ENCODE data around the gene CAPG. TPM values are rescaled to one million over a fixed set of nuclear protein-coding genes. Genes with fewer than 3 reads are reported as not detected.

The CAPG gene
- total RNA-seq, 1 donor from 2014 or later: 3.5 TPM

DNA sequence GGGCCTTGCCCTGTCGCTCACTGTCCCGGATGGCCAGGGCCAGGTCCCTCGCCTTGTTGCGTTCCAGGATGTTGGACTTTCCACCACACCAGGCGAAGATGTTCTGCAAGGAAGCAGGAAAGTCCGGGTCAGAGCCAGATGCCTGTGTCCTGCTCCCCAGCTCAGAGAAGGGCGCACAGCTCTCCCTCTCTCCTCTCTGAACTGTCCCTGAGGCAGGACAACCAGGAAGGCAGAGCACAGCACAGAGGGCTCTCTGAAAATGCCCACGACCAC, 11.0 kb downstream of the CAPG start:
- no peak for DNase-seq
- Histone ChIP-seq H3K9me3 (replicated peaks) (peaks cover 11% of the 10 kb centered on the region), H3K36me3 (no peaks in the 10 kb centered on the region), H3K27ac (replicated peaks) (no peak overlapping the region), H3K4me1 (no peaks in the 10 kb centered on the region), H3K27me3 (ENCODE audit: low read depth) (no peaks in the 10 kb centered on the region), H3K4me3 (no peak overlapping the region)
- TF ChIP-seq, protein P1, sequence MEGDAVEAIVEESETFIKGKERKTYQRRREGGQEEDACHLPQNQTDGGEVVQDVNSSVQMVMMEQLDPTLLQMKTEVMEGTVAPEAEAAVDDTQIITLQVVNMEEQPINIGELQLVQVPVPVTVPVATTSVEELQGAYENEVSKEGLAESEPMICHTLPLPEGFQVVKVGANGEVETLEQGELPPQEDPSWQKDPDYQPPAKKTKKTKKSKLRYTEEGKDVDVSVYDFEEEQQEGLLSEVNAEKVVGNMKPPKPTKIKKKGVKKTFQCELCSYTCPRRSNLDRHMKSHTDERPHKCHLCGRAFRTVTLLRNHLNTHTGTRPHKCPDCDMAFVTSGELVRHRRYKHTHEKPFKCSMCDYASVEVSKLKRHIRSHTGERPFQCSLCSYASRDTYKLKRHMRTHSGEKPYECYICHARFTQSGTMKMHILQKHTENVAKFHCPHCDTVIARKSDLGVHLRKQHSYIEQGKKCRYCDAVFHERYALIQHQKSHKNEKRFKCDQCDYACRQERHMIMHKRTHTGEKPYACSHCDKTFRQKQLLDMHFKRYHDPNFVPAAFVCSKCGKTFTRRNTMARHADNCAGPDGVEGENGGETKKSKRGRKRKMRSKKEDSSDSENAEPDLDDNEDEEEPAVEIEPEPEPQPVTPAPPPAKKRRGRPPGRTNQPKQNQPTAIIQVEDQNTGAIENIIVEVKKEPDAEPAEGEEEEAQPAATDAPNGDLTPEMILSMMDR (IDR thresholded peaks at IDR 0.05; ENCODE audit: borderline replicate concordance): no peak
- intact Hi-C loops (cut with micrococcal nuclease): no loop called here

DNA sequence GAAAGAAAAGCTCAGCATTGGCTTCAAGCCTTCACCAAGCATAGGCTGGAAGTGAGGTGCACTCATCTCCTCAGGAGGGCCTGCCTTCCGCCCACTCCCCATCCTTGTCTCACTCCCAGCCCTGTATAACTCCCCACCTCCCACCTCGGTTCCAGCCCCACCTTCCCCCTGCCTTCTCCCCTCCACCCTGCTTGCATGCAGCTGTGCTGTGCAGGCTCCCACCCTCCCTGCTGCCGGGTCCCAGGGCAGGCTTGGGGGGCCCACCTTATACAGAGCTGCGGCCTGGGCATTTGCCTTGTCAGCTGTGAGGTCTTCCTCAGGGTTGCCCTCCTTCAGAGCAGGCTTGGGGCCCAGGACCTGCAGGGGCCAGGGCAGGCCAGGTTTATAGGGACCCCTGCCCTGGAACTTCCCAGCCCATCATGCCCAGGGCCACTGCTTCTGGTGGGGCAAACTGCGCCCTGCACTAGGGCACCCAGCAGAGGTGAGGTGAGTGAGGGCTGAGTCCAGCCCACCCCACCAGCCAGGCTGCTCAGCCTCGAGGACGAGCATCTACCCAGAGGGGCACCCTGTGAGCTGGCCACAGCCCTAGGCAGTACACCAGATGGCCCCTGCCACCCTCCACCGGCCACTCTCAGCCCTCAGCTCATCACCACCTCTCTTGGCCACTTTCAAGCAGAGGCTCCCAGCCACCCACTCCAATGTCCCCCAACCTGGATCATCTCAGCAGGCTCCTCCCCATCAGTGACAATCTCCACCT, 11.6 kb downstream of the CAPG start:
- TF ChIP-seq, protein P1 (IDR thresholded peaks at IDR 0.05; ENCODE audit: borderline replicate concordance): no peak
- Histone ChIP-seq H3K27ac (replicated peaks) (no peak overlapping the region), H3K4me1 (no peaks in the 10 kb centered on the region), H3K36me3 (no peaks in the 10 kb centered on the region), H3K27me3 (ENCODE audit: low read depth) (no peaks in the 10 kb centered on the region), H3K4me3 (no peak overlapping the region), H3K9me3 (replicated peaks) (peaks cover 6% of the 10 kb centered on the region)
- intact Hi-C loops (cut with micrococcal nuclease): no loop called here
- DNase-seq: no peak

DNA sequence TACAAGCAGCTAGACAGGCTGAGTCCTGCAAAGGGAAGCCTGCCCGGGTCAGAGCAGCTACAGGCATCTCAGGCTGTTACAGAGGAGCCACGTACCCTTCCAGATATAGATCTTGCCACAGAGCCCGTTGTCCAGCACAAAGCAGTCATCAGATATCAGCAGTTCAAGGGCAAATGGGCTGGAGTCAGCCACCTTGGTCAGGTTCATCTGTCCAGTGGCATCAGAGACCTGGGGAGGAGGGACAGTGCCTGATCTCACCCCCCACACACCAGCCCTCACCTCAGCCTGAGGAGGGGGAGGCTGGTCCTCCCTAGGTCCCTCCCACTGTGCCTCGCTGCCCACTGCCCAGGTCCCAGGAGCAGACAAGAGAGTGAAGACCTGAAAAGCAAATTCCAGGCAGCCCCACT, 12.2 kb downstream of the CAPG start:
- H3K36me3 ChIP-seq: no peaks in the 10 kb centered on the region
- TF ChIP-seq, protein P1 (IDR thresholded peaks at IDR 0.05; ENCODE audit: borderline replicate concordance): no peak
- DNase-seq: no peak
- intact Hi-C loops (cut with micrococcal nuclease): no loop called here
- no peaks in the 10 kb centered on the region for H3K9me3 ChIP-seq (replicated peaks)
- no peak overlapping the region for H3K4me3 ChIP-seq
- H3K27ac ChIP-seq (replicated peaks): no peak overlapping the region
- no peaks in the 10 kb centered on the region for H3K27me3 ChIP-seq (ENCODE audit: low read depth)
- no peaks in the 10 kb centered on the region for H3K4me1 ChIP-seq

DNA sequence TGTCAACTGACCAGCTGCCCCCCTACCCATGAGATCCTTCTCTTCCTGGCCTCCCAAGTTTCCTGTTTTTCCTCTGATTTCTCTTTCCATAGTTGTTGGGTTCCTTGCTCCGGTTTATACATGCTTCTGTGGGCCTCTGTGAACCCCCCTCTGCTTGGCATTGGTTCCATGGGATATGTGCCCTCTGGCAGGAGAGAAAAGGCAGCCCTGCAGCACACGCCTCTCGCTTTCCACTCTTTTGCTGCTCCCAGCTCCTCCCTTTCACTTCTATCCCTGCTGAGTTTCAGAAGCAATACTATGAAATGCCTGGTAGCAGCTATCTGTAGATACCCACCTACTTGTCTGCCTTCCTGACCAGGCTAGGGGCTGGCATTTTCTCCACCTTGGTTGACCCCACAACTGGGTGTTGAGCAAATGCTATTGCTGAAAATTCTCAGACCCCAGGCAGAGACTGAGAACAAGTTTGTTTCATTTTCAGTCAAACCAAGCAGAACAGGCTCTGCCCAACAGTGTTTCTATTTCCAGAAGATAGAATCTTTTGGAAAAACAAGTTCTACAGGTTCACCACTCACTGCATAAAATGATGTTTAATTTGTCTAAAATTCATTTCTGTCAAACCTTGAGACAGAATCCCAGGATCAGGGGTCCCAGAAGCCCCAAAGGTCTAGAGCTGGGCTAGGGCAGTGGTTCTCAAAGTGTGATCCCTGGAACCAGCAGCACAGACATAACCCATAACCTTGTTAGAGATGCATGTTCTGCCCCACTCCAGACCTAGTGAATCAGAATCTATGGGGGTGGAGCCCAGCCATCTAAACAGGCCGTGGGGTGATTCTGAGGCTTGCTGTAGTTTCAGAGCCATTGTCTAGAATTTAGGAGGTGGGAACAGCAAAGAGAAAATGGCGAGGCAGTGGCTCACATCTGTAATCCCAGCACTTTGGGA, 13.4 kb downstream of the CAPG start:
- Histone ChIP-seq H3K27ac (replicated peaks) (no peak overlapping the region), H3K27me3 (ENCODE audit: low read depth) (no peaks in the 10 kb centered on the region), H3K36me3 (no peaks in the 10 kb centered on the region), H3K4me3 (no peak overlapping the region), H3K4me1 (no peaks in the 10 kb centered on the region), H3K9me3 (replicated peaks) (no peaks in the 10 kb centered on the region)
- no peak for DNase-seq
- TF ChIP-seq, protein P1 (IDR thresholded peaks at IDR 0.05; ENCODE audit: borderline replicate concordance): no peak
- intact Hi-C loops (cut with micrococcal nuclease): no loop called here

DNA sequence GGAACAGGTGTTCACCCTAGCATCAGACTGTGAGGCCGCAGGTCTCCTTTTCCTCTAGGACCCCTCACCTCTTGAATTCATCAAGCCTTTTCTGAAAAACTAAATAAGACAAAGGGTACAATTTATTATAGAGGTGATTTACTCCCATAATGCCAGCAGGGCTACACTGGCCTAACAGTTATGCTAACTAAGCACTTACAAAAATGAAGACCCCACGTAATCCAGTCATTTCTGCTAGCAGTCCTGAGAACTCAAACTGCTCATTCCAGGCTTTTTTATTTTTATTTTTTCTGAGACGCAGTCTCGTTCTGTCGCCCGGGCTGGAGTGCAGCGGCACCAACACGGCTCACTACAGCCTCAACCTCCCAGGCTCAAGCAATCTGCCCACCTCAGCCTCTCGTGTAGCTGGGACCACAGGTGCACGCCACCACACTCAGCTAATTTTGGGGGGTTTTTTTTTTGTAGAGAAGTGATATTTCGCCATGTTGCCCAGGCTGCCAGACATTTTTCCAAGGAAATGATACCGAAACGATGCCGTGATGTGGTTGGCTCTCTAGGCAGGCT, 14.2 kb downstream of the CAPG start:
- no peaks in the 10 kb centered on the region for H3K4me1 ChIP-seq
- no peak for DNase-seq
- H3K27me3 ChIP-seq (ENCODE audit: low read depth): no peaks in the 10 kb centered on the region
- H3K27ac ChIP-seq (replicated peaks): no peak overlapping the region
- intact Hi-C loops (cut with micrococcal nuclease): no loop called here
- H3K36me3 ChIP-seq: peaks cover 1% of the 10 kb centered on the region
- no peaks in the 10 kb centered on the region for H3K9me3 ChIP-seq (replicated peaks)
- no peak overlapping the region for H3K4me3 ChIP-seq
- TF ChIP-seq, protein P1 (IDR thresholded peaks at IDR 0.05; ENCODE audit: borderline replicate concordance): no peak

All from left ventricle myocardium inferior (tissue), 1 donor.